NK-92 (cell line): Measurements from ENCODE around the gene MINDY4.

ENCODE experiments used
- DNase-seq: peaks from one replicate; lab custom pipeline; 2025; ENCODE audit not compliant: unreplicated experiment; lab: John Stamatoyannopoulos, UW

The MINDY4 gene

GRCh38 chr7:30926313-30926712, 155.1 kb downstream of the MINDY4 start:
- no peak for DNase-seq

GRCh38 chr7:30927040-30927439, 155.8 kb downstream of the MINDY4 start:
- DNase-seq = no peak

DNA sequence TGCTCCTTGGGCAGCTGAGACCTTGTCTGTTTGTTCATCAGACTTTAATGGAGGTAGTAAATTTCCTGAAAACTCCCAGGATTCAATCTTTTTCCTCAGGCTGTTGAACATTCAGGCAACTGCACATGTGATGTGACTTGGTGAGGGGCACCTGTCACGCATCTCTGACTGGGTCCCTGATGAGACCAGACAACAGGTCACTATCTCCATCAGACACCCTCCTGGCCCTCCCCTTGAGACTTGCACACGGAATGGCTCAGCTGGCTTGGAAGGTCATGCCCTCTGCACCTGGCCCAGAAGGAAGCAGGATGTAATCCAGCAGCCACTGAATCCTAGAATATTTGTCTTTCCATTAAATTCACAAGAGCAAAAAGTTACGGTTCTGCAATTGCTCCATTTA, 156.3 kb downstream of the MINDY4 start:
- no peak for DNase-seq

- no peak for DNase-seq
Measured at GRCh38 chr7:30928254-30928872, 157.1 kb downstream of the MINDY4 start.

DNA sequence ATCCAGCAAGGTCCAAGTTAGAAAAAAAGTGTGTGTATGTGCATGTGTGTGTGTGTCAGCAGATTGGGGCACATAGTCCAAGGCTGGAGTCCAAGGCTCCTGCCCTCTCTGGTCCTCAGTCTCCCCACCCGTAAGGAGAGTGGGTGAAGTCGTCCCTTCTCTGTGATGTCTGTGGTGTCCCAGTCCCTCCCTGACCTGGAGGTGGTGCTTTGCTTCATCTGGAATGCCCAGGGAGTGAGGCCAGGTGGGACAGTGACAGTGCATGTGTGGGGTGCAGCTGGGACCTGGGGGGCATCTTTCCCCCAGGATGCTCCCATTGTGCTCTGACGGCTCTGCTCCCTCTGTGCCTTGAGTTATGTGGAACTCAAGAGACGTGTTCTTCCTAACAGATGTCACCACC, 158.5 kb downstream of the MINDY4 start:
- DNase-seq = no peak

GRCh38 chr7:30930621-30931020, 159.4 kb downstream of the MINDY4 start:
- no peak for DNase-seq

DNA sequence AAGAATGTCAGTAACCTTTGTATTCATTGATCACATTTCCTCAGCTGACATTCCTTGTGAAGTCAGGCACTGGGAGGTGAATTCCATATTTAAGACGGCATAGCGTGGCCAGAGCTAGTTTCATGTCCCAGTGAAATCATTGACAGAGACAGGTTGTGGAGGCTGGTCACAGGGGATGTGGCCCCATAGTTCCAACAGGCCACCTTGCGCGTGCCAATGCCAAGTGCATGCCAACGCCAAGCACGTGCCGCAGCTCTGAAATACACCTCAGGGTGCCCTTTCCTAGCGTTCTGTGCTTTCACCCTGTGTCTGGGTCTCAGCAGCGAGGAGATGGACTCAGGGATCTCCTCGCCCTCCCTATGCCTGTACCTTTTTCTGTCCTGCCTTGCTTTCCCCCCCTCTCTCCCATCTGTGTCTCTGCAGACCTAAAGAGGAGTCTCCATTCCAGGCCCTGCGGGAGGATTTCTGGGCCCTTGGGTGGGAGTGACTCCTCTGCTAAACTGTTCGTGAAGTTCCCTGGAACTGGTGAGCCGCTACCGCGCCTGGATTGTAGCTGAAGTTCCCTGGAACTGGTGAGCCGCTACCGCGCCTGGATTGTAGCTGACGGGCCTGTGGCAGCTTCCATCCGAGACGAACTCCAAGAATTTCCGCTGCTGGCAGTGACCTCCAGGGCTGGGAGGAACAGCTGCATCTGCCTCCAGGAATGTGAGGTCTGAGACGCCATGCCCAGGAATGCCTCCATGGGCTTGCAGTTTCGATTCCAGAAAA, 160.1 kb downstream of the MINDY4 start:
- DNase-seq = no peak

- no peak for DNase-seq
Measured at GRCh38 chr7:30931929-30932540, 160.8 kb downstream of the MINDY4 start.

DNA sequence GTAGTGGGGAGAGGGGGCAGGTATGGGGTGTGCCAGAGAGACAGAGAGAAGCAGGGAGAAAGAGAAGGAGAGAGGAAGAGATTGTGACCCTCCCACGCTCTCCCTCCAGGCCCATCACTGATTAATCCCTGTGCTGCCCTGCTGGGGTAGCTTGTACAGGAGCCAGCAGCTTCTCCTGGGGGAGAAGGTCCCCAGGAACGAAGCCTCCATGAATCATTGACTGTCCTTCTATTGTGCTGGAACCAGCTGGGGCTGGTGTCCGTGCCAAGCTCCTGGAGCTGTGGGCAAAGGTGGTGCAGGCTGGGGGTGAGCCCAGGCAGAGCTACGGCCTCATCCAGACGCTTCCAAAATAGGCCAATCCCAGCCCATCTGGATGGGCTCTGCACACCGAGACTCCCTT, 161.3 kb downstream of the MINDY4 start:
- no peak for DNase-seq

- no peak for DNase-seq
Measured at GRCh38 chr7:30933124-30933974, 162.1 kb downstream of the MINDY4 start.

GRCh38 chr7:30934225-30934624, 163.0 kb downstream of the MINDY4 start:
- DNase-seq = no peak

DNA sequence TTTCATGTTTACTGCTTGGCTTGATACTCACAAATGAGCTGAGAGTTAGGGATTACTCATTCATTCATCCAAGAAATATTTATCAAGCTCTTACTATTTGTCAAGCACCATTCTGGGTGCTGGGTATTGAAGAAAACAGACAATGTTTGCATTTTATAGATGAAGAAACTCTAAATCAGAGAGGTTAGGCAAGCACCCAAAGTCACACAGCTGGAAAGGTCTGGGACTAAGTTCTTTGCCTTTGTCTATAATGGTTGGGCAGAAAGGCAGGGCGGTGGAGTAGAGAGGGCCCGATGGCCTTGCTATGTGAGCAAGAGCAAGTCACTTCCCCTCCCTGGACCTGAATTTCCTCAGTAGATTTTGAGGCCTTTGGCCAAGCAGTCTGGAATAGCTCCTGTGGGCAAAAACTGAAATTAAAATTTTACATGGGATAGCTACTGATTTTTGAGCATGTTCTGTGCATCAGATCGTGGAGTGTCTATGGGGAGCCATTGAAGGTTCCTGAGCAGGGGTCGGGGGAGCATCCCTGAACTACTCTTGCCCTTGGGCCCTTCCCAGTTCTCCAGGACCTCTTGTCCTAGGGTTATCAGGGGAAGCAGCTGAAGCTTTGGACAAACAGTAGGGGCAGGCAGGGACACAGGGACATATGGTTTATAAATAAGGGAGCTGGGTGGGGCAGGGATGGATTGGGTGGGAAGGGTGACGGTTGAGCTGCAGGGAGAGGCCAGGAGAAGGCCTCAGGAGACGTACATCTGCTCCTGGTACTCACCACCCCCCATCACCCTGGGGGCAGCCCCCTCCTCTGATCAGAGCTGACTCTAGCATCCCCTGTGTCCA, 163.7 kb downstream of the MINDY4 start:
- no peak for DNase-seq

GRCh38 chr7:30935569-30935877, 164.3 kb downstream of the MINDY4 start:
- no peak for DNase-seq

DNA sequence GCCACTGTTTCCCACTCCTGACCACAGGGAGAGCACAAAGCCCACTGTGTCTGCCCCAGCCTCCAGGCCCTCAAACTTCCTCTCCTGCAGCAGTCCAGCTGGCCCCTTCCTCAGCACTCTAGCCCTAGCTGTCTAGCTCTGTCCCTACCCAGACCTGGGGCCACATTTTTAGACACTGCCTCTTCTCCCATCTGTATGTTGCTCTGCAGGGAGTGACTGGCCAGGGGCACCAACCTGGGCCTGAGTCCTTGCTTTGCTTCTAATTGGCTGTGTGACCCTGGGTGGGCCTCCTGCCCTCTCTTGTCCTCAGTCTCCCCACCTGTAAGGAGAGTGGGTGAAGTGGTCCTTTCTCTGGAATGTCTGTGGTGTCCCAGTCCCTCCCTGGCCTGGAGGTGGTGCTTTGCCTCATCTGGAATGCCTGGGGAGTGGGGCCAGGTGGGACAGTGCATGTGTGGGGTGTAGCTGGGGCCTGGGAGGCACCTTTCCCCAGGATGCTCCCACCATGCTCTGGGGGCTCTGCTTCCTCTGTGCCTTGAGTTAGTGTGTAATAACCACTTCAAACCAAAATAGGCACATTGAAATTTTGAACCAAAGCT, 165.5 kb downstream of the MINDY4 start:
- no peak for DNase-seq

DNA sequence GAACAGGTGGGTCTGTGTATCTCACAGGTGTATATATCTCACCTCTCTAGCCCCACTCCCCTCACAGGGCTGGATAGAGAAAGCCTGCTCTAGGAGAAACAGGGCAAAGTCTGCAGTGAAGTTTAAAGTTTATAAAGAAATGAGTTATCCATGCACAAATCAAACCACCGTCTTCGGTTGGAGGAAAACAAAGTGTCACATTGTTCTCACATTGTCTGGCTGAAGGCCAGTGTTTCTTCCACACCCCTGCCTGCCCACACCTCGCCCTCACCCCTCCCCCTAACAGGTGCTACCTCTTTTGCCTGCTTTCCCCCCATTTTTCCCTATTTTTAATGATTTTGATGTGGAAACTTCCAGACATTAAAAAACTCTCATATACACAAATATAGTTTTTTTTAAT, 166.2 kb downstream of the MINDY4 start:
- DNase-seq = no peak

DNA sequence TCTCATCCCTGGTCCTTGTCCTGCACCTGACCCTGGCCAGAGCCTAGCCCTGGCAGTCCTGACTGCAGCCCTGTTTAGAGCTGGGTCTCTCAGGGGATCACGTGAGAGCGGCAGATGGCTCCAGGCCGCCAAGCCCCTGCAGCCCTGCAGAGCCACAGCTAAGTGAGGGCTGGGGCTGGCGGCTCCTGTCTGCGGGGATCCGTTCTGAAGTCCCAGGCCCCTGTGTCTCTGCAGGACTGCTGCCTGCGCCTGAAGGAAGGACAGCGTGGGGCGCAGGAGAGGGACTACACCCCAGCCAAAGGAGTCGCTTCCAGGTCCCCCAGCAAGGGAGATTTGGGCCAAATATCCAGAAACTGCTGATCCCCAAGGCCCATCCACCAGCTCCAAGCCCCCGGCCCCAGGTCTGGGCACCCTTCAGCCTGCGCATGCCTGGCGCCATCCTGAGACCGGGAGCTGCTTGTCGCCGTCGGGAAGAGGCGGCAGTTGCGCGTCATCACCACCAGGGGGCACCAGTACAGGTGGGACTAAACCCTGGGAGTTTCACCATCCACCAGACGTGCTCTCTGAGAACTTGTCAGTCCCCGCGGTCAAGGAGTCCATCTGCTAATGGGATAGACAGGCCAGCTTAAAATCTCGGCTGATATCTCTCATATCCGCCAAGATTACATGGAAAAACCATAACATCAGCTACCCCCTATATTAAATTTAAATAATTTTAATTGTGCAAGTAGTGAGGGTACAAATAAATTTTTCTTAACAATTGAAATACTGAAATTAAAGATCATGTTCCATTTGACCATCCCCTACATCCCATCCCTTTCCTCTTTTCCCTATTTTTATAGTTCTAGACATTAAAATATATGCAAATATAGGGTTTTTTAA, 167.5 kb downstream of the MINDY4 start:
- DNase-seq = no peak

GRCh38 chr7:30941582-30942323, 170.5 kb downstream of the MINDY4 start:
- no peak for DNase-seq
